DND-41 (cell line): ENCODE results near the gene GNPNAT1.

Experiments
- CTCF ChIP-seq: IDR thresholded peaks from 2 replicates; pipeline ENCODE4 v1.5.1; 2012; ENCODE audit warnings: borderline replicate concordance, low read length, moderate library complexity, mild to moderate bottlenecking; ENCODE audit not compliant: poor library complexity, severe bottlenecking; ENCODE audit errors: extremely low read depth
- EZH2 ChIP-seq: IDR thresholded peaks from 3 replicates; pipeline ENCODE4 v1.6.1; 2012; ENCODE audit warnings: borderline replicate concordance, low read depth, mild to moderate bottlenecking, moderate library complexity, low read length, inconsistent platforms; ENCODE audit not compliant: severe bottlenecking

DNA sequence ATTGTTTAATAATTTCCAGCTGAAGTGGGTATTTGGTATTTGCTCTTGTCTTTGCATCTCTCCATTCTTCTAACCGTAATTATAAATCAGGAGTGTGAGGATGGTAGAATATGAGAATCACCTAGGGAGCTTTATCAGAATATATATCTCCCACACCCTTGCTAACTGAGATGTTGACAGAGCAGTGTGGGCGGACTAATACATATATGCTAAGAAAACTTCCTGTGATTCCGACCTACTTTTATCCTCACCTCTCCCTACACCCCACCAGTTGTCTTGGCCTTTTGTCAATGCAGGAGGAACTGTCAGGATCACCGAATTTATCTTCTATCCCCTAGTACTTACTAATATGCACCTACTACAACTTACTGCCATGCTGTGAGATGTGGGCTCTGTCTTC, 14.7 kb upstream of the GNPNAT1 start:
- TF ChIP-seq EZH2 (no peak), CTCF (no peak)
